GM19023 (cell line): ENCODE results near the gene LRFN3.
"Not testable (repeated sequence)": the region's sequence is repeated elsewhere in the genome, so short reads cannot be mapped to it uniquely, and the experiment has no call there.

Experiments used
- ATAC-seq: cut with Tn5 transposase; IDR thresholded peaks from one replicate; pipeline ENCODE4 v1.9.1; 2021; ENCODE audit warnings: mild to moderate bottlenecking, moderate library complexity; ENCODE audit not compliant: unreplicated experiment

Gene LRFN3

GRCh38 chr19:35938282-35939224 is 2.4 kb downstream of the LRFN3 start:
- ATAC-seq = no peak

DNA sequence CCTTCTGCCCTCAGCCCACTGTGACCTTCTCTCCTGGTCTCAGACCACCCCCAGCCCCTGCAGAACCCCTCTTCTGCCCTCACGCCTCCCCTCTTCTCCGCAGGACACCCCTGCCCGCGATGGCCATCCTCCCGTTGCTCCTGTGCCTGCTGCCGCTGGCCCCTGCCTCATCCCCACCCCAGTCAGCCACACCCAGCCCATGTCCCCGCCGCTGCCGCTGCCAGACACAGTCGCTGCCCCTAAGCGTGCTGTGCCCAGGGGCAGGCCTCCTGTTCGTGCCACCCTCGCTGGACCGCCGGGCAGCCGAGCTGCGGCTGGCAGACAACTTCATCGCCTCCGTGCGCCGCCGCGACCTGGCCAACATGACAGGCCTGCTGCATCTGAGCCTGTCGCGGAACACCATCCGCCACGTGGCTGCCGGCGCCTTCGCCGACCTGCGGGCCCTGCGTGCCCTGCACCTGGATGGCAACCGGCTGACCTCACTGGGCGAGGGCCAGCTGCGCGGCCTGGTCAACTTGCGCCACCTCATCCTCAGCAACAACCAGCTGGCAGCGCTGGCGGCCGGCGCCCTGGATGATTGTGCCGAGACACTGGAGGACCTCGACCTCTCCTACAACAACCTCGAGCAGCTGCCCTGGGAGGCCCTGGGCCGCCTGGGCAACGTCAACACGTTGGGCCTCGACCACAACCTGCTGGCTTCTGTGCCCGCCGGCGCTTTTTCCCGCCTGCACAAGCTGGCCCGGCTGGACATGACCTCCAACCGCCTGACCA is 3.3 kb downstream of the LRFN3 start:
- ATAC-seq = no peak

GRCh38 chr19:35940078-35940775 is 4.1 kb downstream of the LRFN3 start:
- ATAC-seq = no peak

DNA sequence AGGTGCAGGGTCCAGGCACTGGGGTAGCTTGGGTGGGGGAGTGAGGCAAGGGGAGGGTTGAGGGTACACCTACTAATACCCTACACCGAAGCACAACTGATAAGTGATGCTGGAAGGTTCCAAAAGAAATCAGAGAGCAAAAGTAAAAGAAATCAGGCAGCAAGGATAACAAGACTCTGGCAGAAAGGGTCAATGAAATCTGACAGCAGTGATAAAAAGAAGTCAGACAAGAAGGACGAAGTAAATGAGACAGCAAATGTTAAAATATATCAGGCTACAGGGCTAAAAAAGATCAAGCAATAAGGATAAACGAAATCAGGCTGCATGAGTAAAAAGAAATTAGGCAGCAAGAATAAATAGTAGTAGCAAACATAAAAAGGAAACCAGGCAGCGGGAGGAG is 4.7 kb downstream of the LRFN3 start:
- ATAC-seq = no peak

DNA sequence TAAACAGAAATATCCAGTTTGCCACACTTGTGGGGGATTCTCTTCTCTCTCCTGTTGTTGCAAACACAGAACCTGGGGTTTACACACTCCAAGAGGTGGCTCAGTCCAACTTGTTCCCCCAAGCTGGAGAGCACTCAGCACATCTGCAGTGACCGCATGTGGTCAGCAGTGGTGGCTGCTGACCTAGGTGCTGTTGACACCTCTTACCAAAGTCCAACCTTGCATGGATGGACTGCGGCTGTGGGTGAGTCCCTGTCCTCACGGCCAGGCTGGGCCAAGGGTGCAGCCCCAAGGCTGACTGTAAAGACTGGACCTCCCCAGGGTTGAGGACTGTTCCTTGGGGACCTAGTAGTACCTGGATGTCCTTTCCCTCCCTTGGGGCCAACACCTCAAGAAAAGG is 6.1 kb downstream of the LRFN3 start:
- ATAC-seq = no peak

DNA sequence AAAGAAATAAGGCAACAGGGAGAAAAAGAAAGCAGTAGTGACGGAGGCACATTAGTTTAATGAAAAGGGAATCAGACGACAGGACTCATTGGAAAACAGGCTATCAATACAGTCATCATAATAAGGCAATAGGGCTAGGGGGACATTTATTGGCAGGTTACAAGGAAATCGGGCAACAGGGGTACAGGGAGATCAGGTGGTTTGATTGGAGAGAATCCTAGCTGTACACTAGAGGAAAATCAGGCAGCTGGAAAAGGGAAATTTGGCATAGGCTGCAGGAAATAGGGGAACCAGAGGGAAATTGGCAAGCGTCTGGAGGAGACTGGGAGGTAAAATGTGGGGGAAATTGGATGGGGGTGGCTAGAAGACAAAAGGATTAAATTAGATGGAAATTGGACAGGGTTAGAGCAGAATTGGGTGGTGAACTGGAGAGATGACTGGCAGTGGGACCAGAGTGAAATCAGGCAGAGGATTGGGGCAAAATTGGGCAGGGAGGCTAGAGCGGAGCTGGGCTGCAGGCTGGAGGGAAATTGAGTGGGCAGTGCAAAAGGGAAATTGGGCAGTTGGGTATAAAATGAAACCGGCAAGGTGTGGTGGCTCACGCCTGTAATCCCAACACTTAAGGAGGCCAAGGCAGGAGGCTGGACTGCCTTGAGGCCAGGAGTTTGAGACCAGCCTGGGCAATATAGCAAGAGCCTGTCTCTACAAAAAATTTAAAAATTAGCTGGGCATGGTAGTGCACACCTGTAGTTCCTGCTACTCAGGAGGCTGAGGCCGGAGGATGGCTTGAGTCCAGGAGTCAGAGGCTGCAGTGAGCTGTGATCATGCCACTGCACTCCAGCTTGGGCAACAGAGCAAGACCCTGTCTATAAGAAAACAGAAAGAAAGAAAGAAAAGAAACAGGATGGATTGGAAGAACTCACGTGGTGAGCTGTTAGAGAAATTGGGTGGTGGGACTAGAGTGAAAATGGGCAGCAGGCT is 7.4 kb downstream of the LRFN3 start:
- ATAC-seq = no peak

GRCh38 chr19:35944556-35944955 is 8.4 kb downstream of the LRFN3 start:
- ATAC-seq = no peak

- no peak for ATAC-seq
Measured at GRCh38 chr19:35945121-35945790, 9.1 kb downstream of the LRFN3 start.

GRCh38 chr19:35946203-35946602 is 10.0 kb downstream of the LRFN3 start:
- ATAC-seq = no peak

DNA sequence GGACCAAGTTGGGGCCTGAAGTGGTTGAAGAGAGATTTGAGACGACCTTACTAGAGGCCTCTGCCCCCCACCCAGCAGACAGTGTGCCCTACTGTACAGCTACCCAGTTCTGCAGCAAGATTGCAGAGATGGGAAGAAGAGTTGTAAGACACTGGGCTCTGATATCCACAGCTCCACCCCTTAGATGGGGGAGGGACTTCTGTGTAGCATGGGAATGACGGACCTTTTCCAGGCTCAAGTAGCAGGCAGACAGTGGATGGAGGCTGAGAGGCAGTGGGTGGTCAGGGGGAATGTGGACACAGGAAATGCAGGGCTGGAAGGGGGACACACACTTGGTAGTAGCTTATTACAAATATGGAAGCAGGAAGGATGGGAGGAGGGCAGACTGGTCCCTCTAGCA is 13.0 kb downstream of the LRFN3 start:
- ATAC-seq = no peak

DNA sequence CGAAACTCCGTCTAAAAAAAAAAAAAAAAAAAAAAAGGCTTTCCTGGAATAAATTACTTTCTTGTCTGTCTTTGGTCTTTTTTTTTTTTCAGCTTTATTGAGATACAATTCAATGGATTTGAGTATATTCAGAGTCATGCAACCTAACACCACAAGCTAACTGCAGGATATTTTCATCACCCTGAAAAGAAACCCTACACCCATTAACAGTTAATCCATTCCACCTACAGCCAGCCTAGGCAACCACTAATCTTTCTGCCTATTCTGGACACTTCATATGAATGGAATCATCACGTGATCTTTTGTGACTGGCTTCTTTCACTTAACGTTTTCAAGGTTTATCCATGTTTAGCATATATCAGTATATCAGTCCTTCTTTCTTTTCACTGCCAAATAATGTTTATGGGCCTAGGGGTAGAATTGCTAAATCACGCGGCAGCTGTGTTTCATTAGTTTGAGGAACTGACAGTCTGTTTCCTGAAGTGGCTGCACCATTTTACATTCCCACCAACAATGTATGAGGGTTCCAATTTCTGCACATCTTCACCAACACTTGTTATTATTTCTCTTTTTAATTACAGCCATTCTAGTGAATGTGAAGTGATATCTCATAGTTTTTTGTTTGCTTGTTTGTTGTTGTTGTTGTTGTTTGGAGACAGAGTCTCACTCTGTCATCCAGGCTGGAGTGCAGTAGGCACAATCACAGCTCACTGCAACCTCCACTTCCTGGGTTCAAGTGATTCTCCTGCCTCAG is 19.9 kb downstream of the LRFN3 start:
- ATAC-seq = no peak

GRCh38 chr19:35957411-35957810 is 21.2 kb downstream of the LRFN3 start:
- ATAC-seq = not testable (repeated sequence)

- no peak for ATAC-seq
Measured at GRCh38 chr19:35958660-35959039, 22.5 kb downstream of the LRFN3 start.

DNA sequence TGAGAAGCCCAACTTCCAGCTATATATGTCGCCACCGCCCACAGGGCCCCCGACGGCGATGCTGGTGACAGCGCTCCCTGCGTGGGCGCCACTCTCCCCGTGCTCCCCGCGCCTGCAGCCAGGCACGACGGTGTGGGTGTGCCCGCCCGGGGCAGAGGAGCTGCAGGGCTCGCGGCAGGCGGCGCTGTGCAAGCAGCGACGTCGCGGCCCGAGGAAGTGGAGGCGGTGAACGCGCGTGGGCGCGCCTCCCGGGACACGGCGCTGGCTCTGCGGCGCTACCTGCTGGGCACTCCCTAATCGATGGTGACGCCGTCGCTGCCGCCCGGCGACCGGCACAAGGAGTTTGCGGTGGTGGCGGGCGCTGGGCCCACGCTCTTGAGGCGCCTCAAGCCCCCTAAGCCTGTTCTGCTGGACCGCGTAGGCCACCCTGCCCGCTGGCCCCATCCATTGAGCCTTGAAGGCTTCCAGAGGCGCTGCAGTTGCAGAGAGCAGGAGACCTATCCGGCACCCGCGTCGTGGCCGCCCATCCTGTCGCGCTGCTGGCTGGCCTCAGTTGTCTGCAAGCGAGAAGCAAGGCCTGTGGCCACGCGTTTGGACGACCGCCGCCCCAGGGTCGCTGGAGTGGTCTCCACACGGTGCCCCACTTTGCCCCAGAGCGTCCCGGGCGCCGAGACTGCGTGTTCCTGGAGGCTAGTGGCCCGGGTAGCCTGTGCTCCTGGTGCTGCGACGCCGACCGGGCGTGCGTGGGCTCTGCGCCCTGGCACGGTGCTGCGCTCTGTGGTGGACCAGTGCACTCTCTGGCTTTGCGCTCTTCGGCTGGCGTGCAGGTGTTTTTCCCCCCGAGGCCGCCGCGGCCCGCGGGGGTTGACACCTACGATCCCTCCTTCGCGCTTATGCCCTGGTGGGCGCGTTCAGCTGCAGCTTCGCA is 23.1 kb downstream of the LRFN3 start:
- ATAC-seq = no peak

- no peak for ATAC-seq
Measured at GRCh38 chr19:35959968-35960320, 23.8 kb downstream of the LRFN3 start.

GRCh38 chr19:35960432-35960972 is 24.3 kb downstream of the LRFN3 start:
- ATAC-seq = no peak

DNA sequence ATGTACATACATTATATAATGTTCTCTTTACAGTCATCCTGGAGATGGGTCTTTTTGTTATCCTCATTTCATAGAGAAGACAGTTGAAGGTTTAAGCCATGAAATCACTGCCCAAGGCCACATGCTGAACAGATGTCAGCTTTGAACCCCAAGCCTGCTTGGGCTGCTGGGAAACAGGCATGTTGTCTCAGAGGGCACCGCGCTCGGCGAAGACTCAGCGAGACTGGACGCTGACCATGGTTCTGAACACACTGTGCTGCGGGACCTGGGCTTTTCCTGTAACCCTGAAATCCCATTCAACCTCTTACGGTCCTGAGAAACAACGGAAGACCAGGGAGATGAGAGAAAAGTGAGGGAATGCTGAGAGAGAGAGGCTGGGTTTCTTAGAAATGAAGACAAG is 27.3 kb downstream of the LRFN3 start:
- ATAC-seq = no peak

GRCh38 chr19:35966771-35967170 is 30.6 kb downstream of the LRFN3 start:
- ATAC-seq = no peak
